Neutrophil (primary cell): ENCODE data around the gene INHBB.

Experiments
- H3K27ac ChIP-seq: fragments of 200-600 bp; sonication (generic); 2 replicates; pipeline ENCODE4 v1.5.1; 2016; ENCODE audit warnings: mild to moderate bottlenecking, moderate library complexity
- H3K27me3 ChIP-seq: fragments of 200-600 bp; sonication (generic); 2 replicates; pipeline ENCODE4 v1.6.0; 2016; ENCODE audit warnings: mild to moderate bottlenecking
- H3K36me3 ChIP-seq: fragments of 200-600 bp; sonication (generic); 2 replicates; pipeline ENCODE4 v1.5.1; 2017
- H3K4me1 ChIP-seq, 2 experiments: fragments of 200-600 bp in 1 of 2; sonication (generic) in 1 of 2; 1 replicate in 1 of 2; 2 replicates in 1 of 2; pipeline versions ENCODE4 v1.5.1 to v1.6.1; 2013 to 2016; ENCODE audit warnings: low read depth in 1 of 2, low read length in 1 of 2, mild to moderate bottlenecking in 1 of 2, moderate library complexity in 1 of 2; ENCODE audit not compliant: control insufficient read depth in 1 of 2, insufficient read depth in 1 of 2
- H3K4me3 ChIP-seq, 2 experiments: fragments of 200-600 bp in 1 of 2; sonication (generic) in 1 of 2; 1 replicate in 1 of 2; 2 replicates in 1 of 2; pipeline ENCODE4 v1.5.1; 2013 to 2016; ENCODE audit warnings: low read depth in 1 of 2, low read length in 1 of 2, mild to moderate bottlenecking in 1 of 2, moderate library complexity in 1 of 2
- H3K9me3 ChIP-seq: fragments of 200-600 bp; sonication (generic); 2 replicates; pipeline ENCODE4 v1.5.1; 2016
- TF ChIP-seq, protein P1 (sequence below): fragments of 200-600 bp; sonication (generic); IDR thresholded peaks from 2 replicates; pipeline ENCODE4 v1.5.1; 2016; ENCODE audit warnings: antibody characterized with exemption

INHBB gene

DNA sequence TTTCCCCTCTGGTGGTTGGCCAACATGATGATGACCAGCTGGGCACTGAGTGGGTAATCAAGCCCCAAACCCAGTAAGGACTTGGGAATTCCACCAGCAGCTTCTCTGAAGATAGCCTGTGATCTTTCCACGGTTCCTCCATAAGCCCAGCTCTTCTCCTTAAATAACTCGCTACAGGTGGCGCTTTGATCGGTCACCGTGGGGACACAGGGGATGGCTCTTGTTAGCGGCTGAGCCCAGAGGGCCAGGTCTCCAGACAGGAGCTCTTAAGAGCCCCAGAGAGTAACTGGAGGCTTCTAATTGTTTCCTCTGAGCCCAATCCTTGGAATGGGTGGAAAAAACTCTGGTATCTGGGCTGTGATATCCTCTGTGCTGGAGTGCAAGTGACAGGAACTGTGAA, 13.6 kb upstream of the INHBB start:
- Histone ChIP-seq H3K27ac (no peak overlapping the region), H3K36me3 (no peaks in the 10 kb centered on the region), H3K4me1 (peaks cover 30 to 31% of the 10 kb centered on the region in 2 experiments), H3K27me3 (peaks cover 7% of the 10 kb centered on the region), H3K9me3 (no peaks in the 10 kb centered on the region), H3K4me3 (no peak overlapping the region)
- TF ChIP-seq, protein P1, sequence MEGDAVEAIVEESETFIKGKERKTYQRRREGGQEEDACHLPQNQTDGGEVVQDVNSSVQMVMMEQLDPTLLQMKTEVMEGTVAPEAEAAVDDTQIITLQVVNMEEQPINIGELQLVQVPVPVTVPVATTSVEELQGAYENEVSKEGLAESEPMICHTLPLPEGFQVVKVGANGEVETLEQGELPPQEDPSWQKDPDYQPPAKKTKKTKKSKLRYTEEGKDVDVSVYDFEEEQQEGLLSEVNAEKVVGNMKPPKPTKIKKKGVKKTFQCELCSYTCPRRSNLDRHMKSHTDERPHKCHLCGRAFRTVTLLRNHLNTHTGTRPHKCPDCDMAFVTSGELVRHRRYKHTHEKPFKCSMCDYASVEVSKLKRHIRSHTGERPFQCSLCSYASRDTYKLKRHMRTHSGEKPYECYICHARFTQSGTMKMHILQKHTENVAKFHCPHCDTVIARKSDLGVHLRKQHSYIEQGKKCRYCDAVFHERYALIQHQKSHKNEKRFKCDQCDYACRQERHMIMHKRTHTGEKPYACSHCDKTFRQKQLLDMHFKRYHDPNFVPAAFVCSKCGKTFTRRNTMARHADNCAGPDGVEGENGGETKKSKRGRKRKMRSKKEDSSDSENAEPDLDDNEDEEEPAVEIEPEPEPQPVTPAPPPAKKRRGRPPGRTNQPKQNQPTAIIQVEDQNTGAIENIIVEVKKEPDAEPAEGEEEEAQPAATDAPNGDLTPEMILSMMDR = no peak

DNA sequence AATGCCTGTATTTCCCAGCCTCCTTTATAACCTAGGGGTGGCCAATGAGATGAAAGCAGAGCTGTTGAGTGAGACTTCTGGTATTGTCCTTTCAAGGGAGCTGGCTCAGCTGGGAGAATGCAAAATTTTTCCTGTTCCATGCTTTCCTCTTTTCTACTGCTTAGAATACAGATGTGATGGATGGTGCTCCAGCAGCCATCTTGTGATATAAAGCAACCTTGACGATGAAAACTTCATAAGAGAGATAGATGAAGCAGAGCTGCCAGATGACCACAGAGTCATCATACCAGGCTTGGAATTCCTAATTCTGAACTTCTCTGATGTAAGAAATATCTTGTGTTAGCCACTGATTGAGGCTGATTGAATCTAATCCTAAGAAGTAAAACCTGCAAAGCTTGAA, 11.9 kb upstream of the INHBB start:
- Histone ChIP-seq H3K4me3 (no peak overlapping the region), H3K27me3 (peaks cover 7% of the 10 kb centered on the region), H3K27ac (no peak overlapping the region), H3K4me1 (peaks cover 30 to 31% of the 10 kb centered on the region in 2 experiments), H3K9me3 (no peaks in the 10 kb centered on the region), H3K36me3 (no peaks in the 10 kb centered on the region)
- TF ChIP-seq, protein P1 = no peak

DNA sequence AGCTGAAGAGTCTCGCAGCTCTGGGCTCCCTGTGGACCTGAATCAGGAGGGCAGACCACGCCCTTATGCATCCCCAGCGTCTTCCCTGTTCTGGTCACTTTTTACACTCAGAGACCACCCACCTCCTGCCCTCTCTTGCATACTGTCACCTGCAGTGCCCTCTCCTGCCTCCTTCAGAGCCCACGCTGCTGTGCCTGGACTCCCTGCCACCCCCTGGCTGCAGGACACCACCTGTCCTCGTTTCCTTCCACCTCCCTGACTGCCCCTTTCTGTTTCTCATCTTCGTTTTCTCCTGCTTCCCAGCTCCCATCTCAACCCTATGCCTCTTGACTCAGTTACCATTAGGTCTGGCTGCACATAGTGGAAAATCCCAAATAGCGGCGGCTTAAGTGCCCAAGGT, 9.2 kb upstream of the INHBB start:
- TF ChIP-seq, protein P1 = no peak
- H3K9me3 ChIP-seq = no peaks in the 10 kb centered on the region
- no peak overlapping the region for H3K4me3 ChIP-seq
- peaks cover 51 to 53% of the 10 kb centered on the region in 2 experiments for H3K4me1 ChIP-seq
- H3K36me3 ChIP-seq = no peaks in the 10 kb centered on the region
- peak overlapping the region; percentile 84 for H3K27ac ChIP-seq
- H3K27me3 ChIP-seq = peaks cover 1% of the 10 kb centered on the region

DNA sequence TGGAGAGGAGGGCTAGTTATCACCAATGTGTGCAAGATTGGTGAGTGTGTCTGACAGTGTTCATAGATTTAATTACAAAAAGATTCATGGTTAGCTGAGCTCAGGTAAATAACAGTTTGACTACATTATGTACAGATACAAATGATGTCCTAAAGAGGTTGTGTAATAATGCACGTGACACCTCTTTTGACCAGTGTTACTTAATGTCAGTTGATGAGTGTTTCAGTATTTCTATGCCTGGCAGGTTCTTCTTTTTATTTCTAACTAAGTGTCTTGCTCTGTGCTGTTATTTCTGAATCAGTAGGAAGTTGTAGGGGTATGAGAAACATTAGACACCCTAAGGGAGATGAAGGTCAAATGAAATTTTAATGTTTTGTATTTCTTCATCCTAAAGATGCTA, 7.9 kb upstream of the INHBB start:
- peak overlapping the region; percentile 29 for H3K4me3 ChIP-seq
- peak overlapping the region; percentile 84 for H3K27ac ChIP-seq
- TF ChIP-seq, protein P1 = no peak
- H3K36me3 ChIP-seq = no peaks in the 10 kb centered on the region
- H3K9me3 ChIP-seq = no peaks in the 10 kb centered on the region
- H3K27me3 ChIP-seq = peaks cover 9% of the 10 kb centered on the region
- H3K4me1 ChIP-seq = peaks cover 64 to 66% of the 10 kb centered on the region in 2 experiments

DNA sequence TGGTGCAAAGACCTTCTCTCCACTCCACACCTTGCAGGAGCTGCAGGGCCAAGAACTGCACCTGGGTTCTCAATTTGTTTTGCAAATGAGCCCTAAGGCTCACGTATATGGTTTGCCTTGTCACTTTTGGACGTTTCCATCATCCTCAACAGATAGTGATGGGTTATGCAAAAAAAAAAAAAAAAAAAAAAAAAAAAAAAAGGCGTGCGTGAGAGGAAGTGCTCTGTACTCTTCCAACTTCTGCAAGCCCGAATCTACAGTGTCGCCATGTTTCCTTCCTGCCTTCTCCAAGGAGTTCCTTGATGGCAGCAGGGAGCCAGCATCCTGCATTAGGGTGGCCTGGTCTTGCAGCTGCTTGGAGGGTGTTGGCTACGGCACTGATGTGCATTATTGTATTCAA, 4.0 kb upstream of the INHBB start:
- H3K36me3 ChIP-seq = no peaks in the 10 kb centered on the region
- no peak overlapping the region for H3K27ac ChIP-seq
- TF ChIP-seq, protein P1 = no peak
- H3K9me3 ChIP-seq = no peaks in the 10 kb centered on the region
- H3K4me1 ChIP-seq = peaks cover 87 to 90% of the 10 kb centered on the region in 2 experiments
- peaks cover 47% of the 10 kb centered on the region for H3K27me3 ChIP-seq
- H3K4me3 ChIP-seq = peak overlapping the region; percentile 13 to 21

DNA sequence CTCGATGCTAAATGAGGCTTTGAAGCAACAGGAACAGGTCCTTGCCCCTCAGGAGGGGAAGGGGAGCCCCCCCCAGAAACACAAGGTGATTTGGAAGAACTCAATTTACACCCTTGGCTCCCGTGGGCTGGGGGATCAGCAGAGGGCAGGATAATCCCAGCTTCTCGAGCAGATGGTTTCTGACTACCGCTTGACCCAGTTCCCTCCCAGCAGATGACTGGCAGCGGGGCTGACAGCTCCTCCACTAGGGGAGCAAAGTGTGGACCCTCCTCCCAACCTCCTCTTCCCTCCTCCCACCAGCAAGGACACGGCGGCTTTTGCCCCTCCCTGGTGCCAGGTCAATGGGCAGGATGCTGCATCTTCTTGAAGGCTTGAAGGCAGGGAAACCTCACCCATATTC, 3.5 kb upstream of the INHBB start:
- TF ChIP-seq, protein P1 = no peak
- Histone ChIP-seq H3K27me3 (peaks cover 52% of the 10 kb centered on the region), H3K4me1 (peaks cover 87 to 90% of the 10 kb centered on the region in 2 experiments), H3K9me3 (no peaks in the 10 kb centered on the region), H3K36me3 (no peaks in the 10 kb centered on the region), H3K27ac (peak overlapping the region; percentile 9), H3K4me3 (peak overlapping the region; percentile 13 to 21)
